Activated T-helper 1 cell treated with anti-CD3 and anti-CD28 coated beads, Interleukin-12 subunit alpha, Interleukin-12 subunit beta, Interleukin-2, Interleukin-4 antibody, amounts not matched to agents 30 ng/mL and 10 ng/mL and 1 ng/mL, durations not matched to agents 14 hours and 24 hours and 36 hours (primary cell): ENCODE results near the gene ATG9A. TPM values are rescaled to one million over a fixed set of nuclear protein-coding genes. Genes with fewer than 3 reads are reported as not detected.
A peak's percentile ranks its signal among the peaks of the same experiment; 100 is the strongest.

ENCODE experiments used
- DNase-seq: peaks from one replicate; pipeline ENCODE4 v3.0.0; 2021; ENCODE audit warnings: low spot score
- H3K27ac Mint-ChIP-seq: one replicate; pipeline ENCODE4 v1.8.0; 2021; ENCODE audit warnings: mild to moderate bottlenecking, mixed read lengths
- H3K27me3 Mint-ChIP-seq: one replicate; pipeline ENCODE4 v1.8.0; 2022; ENCODE audit warnings: mild to moderate bottlenecking, moderate library complexity, mixed read lengths; ENCODE audit not compliant: insufficient read depth
- H3K36me3 Mint-ChIP-seq: one replicate; pipeline ENCODE4 v1.8.0; 2021; ENCODE audit warnings: low read depth, mixed read lengths
- H3K4me1 Mint-ChIP-seq: one replicate; pipeline ENCODE4 v1.8.0; 2021; ENCODE audit warnings: low read depth, mixed read lengths
- H3K4me3 Mint-ChIP-seq: one replicate; pipeline ENCODE4 v1.8.0; 2021; ENCODE audit warnings: mild to moderate bottlenecking, moderate library complexity, mixed read lengths
- H3K9me3 Mint-ChIP-seq: one replicate; pipeline ENCODE4 v1.8.0; 2021; ENCODE audit warnings: mixed read lengths
- intact Hi-C: fragments of 100-400 bp; cut with micrococcal nuclease; formaldehyde crosslinking; loops from one replicate; pipeline ENCODE4 v1.15.1; 2024
- total RNA-seq: library from RNA; stranded (reverse); gene quantifications from 2 replicates; pipeline ENCODE4 v1.2.3, GENCODE V29; 2022

The ATG9A gene
- total RNA-seq, 1 donor from 2014 or later: 55.3 TPM

GRCh38 chr2:219182331-219183150, 46.9 kb downstream of the ATG9A start:
- no peaks in the 10 kb centered on the region for H3K27me3 Mint-ChIP-seq
- no peaks in the 10 kb centered on the region for H3K9me3 Mint-ChIP-seq
- peaks cover 60% of the 10 kb centered on the region for H3K4me1 Mint-ChIP-seq
- intact Hi-C loops: no loop called here
- no peak overlapping the region for H3K27ac Mint-ChIP-seq
- H3K4me3 Mint-ChIP-seq: no peak overlapping the region
- H3K36me3 Mint-ChIP-seq: peaks cover 40% of the 10 kb centered on the region
- DNase-seq: no peak

- Mint-ChIP-seq H3K4me1 (peaks cover 58% of the 10 kb centered on the region), H3K27ac (peak overlapping the region; percentile 64), H3K27me3 (no peaks in the 10 kb centered on the region), H3K4me3 (peak overlapping the region; percentile 37), H3K36me3 (peaks cover 37% of the 10 kb centered on the region), H3K9me3 (no peaks in the 10 kb centered on the region)
- no peak for DNase-seq
- intact Hi-C loops: no loop called here
Measured at GRCh38 chr2:219181531-219181930, 47.9 kb downstream of the ATG9A start.

GRCh38 chr2:219180961-219181360, 48.5 kb downstream of the ATG9A start:
- DNase-seq: no peak
- Mint-ChIP-seq H3K9me3 (no peaks in the 10 kb centered on the region), H3K27ac (peak overlapping the region; percentile 7), H3K4me1 (peaks cover 60% of the 10 kb centered on the region), H3K27me3 (no peaks in the 10 kb centered on the region), H3K36me3 (peaks cover 37% of the 10 kb centered on the region), H3K4me3 (peak overlapping the region; percentile 74)
- intact Hi-C loops: no loop called here

- intact Hi-C loops: loop anchor here (2.0 to 5.0 kb wide), 3 partner anchors 283 to 893 kb away; partner anchors contain the start of gene CTDSP1
- no peaks in the 10 kb centered on the region for H3K27me3 Mint-ChIP-seq
- peak overlapping the region; percentile 91 for H3K4me3 Mint-ChIP-seq
- H3K9me3 Mint-ChIP-seq: no peaks in the 10 kb centered on the region
- peaks cover 30% of the 10 kb centered on the region for H3K36me3 Mint-ChIP-seq
- no peak overlapping the region for H3K27ac Mint-ChIP-seq
- H3K4me1 Mint-ChIP-seq: peaks cover 71% of the 10 kb centered on the region
- no peak for DNase-seq
Measured at GRCh38 chr2:219179601-219180465, 49.6 kb downstream of the ATG9A start.

DNA sequence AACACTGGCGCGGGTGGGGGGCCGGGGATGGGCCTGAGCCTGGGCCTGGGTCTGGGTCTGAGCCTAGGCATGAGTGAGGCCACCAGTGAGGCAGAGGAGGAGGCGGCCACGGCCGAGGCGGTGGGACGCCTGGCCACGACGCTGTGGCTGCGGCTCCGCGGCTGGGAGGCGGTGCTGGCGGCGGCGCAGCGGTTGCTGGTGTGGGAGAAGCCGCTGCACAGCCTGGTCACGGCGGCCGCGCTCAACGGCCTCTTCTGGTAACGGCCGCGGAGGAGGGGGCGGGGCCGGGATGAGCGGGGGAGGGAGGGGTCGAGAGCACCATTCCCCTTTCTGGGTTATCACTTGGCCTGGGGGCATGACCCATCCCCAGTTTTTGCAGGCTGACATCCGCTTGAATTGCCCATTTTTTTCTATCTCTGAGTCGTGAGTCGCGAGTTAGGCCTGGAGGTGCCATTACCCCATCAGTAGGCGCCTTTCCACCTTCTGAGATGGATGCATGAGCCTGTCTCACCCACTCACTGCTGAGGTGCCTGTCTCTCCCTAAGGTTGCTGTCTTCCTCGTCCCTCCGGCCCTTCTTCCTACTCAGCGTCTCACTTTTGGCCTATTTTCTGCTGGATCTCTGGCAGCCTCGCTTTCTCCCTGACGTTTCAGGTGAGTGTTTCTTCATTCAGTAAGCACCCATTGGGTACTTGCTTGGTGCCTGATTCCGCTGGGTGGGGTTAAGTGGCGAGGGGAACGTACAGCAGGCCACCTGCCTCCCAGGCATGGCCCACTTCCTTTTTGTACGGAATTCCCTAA, 50.9 kb downstream of the ATG9A start:
- peak overlapping the region; percentile 96 for H3K27ac Mint-ChIP-seq
- peaks cover 32% of the 10 kb centered on the region for H3K36me3 Mint-ChIP-seq
- H3K4me3 Mint-ChIP-seq: peak overlapping the region; percentile 91
- no peak for DNase-seq
- H3K4me1 Mint-ChIP-seq: peaks cover 80% of the 10 kb centered on the region
- no peaks in the 10 kb centered on the region for H3K27me3 Mint-ChIP-seq
- H3K9me3 Mint-ChIP-seq: no peaks in the 10 kb centered on the region
- intact Hi-C loops: loop anchor here (1.0 to 5.0 kb wide), 6 partner anchors 28 to 891 kb away; partner anchors contain the start of genes ABCB6, ANKZF1, ATG9A and CTDSP1

DNA sequence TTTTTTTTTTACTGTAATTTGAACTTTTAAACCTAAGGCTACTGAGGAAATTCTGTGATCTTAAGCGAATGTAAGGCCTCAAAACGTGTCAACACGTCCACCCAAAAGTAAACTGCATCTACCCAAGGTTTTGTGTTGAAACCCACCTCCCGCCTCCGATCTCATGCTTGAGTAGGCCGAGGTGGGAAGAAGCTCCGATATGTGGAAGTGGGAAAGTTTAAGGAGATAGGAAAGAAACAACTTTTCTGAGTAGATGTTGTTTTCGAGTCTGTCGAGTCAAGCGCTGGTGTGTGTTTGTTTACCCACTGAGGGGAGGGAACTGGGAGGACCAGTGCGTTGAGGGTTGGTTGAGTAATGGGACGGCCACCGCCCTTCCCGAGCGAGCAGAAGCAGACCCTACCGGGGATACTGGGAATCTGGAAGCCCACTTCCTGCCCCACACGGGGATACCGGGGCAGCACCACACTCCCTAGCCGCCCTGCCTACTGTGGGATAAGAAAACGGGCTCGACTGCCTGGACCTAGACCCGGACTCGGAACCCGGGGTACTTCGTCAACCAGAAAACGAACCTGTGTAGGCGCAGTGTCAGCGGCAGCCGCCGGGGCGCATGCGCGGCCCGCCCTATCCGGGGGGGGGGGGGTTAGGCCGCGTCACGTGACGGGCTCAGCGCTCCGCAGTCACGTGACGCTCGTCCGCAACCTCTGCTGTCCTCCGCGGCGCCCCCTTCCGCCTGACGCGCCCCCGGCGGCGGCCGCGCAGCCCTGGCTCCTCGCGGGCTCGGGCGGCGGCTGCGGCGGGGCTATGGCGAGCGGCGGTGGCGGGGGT, 51.7 kb downstream of the ATG9A start, which contains the start of gene RETREG2:
TSS of gene RETREG2 (plus strand) at position 724 of the 825 bp plus-strand sequence. CDS start at position 802, 78 bp downstream.
- intact Hi-C loops: loop anchor here (1.0 to 5.0 kb wide), 14 partner anchors 17 to 890 kb away; partner anchors contain the start of genes ABCB6, ANKZF1, ATG9A and CNOT9
- no peaks in the 10 kb centered on the region for H3K9me3 Mint-ChIP-seq
- peak within 1 kb of the TSS; percentile 96 for H3K27ac Mint-ChIP-seq
- peaks cover 32% of the 10 kb centered on the region for H3K36me3 Mint-ChIP-seq
- H3K27me3 Mint-ChIP-seq: no peaks in the 10 kb centered on the region
- H3K4me3 Mint-ChIP-seq: peak within 1 kb of the TSS; percentile 91
- peak; percentile 74 for DNase-seq
- H3K4me1 Mint-ChIP-seq: peaks cover 72% of the 10 kb centered on the region

DNA sequence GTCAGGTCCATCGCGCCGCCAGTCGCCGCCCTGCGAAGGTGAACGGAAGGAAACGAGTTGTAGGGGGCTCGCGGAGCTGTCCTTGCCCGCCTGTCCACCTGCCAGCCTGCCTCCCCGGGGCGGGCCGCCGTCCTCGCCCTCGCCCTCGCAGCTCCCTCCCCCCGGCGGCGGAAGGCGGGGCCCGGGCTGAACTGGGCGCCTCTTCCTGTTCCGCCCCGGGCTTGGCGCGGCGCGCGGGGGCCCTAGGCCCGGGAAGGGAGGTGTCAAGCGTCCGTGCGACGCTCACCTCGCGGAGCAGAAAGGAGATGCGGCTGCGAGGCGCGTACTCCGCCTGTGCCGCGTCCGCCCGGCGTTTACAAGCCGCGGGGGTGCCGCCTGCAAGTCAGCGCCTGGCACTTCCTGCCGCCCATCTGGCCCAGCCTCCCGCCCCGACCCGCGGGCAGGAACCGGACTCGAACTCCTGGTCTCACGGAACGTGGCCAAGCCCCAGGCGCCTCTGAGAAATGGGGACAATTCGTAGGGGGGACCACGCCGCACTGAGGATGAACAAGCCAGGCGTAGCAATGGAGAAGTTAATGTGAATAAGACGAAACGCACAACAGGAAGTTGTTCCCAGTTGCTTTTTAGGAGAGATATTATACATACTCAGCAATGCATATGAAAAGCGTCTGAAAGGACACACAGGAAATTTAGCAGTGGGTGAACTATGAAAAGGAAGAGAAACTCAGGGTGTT, 52.5 kb downstream of the ATG9A start, which contains the start of gene CNPPD1:
TSS of gene CNPPD1 (minus strand) at position 108 of the 734 bp plus-strand sequence. CDS start at position 11, 97 bp downstream.
- H3K9me3 Mint-ChIP-seq: no peaks in the 10 kb centered on the region
- peak within 1 kb of the TSS; percentile 88 for H3K4me3 Mint-ChIP-seq
- H3K27me3 Mint-ChIP-seq: no peaks in the 10 kb centered on the region
- peak within 1 kb of the TSS; percentile 96 for H3K27ac Mint-ChIP-seq
- peak; percentile 87 for DNase-seq
- peaks cover 66% of the 10 kb centered on the region for H3K4me1 Mint-ChIP-seq
- intact Hi-C loops: loop anchor here (1.0 to 5.0 kb wide), 10 partner anchors 17 to 890 kb away; partner anchors contain the start of genes CNOT9, CTDSP1, DNAJB2 and GLB1L
- peaks cover 35% of the 10 kb centered on the region for H3K36me3 Mint-ChIP-seq

- H3K4me3 Mint-ChIP-seq: peak overlapping the region; percentile 88
- H3K27ac Mint-ChIP-seq: peak overlapping the region; percentile 74
- H3K4me1 Mint-ChIP-seq: peaks cover 62% of the 10 kb centered on the region
- H3K27me3 Mint-ChIP-seq: no peaks in the 10 kb centered on the region
- DNase-seq: peak; percentile 18
- H3K36me3 Mint-ChIP-seq: peaks cover 35% of the 10 kb centered on the region
- intact Hi-C loops: loop anchor here (2.0 to 5.0 kb wide), 4 partner anchors 119 to 889 kb away; partner anchors contain the start of genes CTDSP1 and TTLL4
- H3K9me3 Mint-ChIP-seq: no peaks in the 10 kb centered on the region
Measured at GRCh38 chr2:219175928-219176817, 53.3 kb downstream of the ATG9A start.

DNA sequence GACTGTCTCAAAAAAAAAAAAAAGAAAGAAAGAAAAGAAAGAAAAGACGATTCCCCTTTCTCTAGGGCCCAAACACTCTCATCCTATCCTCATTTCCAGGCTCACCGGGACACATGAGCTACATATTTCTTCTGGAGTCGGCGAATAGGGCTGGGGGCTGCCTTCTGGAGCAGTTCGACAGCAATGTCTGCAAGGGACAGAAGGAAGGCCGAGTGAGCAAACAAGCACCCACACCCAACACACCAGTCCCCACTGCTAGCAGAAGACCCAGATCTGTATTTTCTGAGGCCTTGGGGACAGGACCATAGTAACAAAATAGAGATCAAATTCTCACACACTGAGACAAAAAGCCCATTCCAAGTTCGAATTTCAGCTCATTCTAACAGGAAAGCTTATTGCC, 54.0 kb downstream of the ATG9A start:
- Mint-ChIP-seq H3K4me3 (peak overlapping the region; percentile 88), H3K36me3 (peaks cover 31% of the 10 kb centered on the region), H3K9me3 (no peaks in the 10 kb centered on the region), H3K27me3 (no peaks in the 10 kb centered on the region), H3K27ac (no peak overlapping the region), H3K4me1 (peaks cover 57% of the 10 kb centered on the region)
- intact Hi-C loops: loop anchor here (5.0 kb wide), 2 partner anchors 778 to 888 kb away; partner anchors contain the start of gene CTDSP1
- no peak for DNase-seq

GRCh38 chr2:219174801-219175200, 54.6 kb downstream of the ATG9A start:
- peak overlapping the region; percentile 72 for H3K4me3 Mint-ChIP-seq
- H3K9me3 Mint-ChIP-seq: no peaks in the 10 kb centered on the region
- peaks cover 30% of the 10 kb centered on the region for H3K36me3 Mint-ChIP-seq
- peaks cover 50% of the 10 kb centered on the region for H3K4me1 Mint-ChIP-seq
- H3K27ac Mint-ChIP-seq: no peak overlapping the region
- intact Hi-C loops: loop anchor here (5.0 kb wide), 2 partner anchors 778 to 888 kb away; partner anchors contain the start of gene CTDSP1
- no peaks in the 10 kb centered on the region for H3K27me3 Mint-ChIP-seq
- DNase-seq: no peak
